Fibroblast of mammary gland (primary cell): ENCODE data around the gene ANO10.
"Not testable (repeated sequence)": the region's sequence is repeated elsewhere in the genome, so short reads cannot be mapped to it uniquely, and the experiment has no call there.

Experiments used
- DNase-seq: peaks from one replicate; pipeline ENCODE4 v3.0.0-alpha.2; 2010; ENCODE audit warnings: low read depth
- H3K4me3 ChIP-seq: 2 replicates; pipeline ENCODE4 v1.5.1; 2011; ENCODE audit warnings: low read depth, mild to moderate bottlenecking, low read length, moderate library complexity; ENCODE audit not compliant: control insufficient read depth
- TF ChIP-seq, protein P1 (sequence below): conservative IDR thresholded peaks from 2 replicates; pipeline ENCODE4 v1.5.1; 2011; ENCODE audit warnings: low read depth, low read length, inconsistent platforms; ENCODE audit not compliant: control insufficient read depth, insufficient read depth

The ANO10 gene

DNA sequence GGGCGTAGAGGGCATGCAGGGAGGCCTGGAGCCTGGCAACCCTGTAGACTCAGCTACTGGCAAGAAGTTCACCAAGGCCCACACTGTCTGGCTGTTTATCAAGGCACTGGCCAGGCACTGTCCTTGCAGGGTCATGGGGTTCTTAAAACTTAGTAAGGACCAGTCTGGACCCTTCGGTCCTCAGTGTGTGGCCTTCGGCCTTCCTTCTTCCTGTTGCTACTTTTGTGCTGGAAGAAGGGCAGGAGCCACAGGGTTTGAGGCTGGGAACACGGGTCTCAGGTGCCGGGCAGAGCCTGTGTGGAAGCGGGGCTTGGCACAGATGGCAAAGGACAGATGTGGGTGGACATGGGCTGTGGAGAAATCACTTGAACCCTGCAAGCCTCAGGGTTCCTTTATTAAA, 258.9 kb downstream of the ANO10 start:
- TF ChIP-seq, protein P1, sequence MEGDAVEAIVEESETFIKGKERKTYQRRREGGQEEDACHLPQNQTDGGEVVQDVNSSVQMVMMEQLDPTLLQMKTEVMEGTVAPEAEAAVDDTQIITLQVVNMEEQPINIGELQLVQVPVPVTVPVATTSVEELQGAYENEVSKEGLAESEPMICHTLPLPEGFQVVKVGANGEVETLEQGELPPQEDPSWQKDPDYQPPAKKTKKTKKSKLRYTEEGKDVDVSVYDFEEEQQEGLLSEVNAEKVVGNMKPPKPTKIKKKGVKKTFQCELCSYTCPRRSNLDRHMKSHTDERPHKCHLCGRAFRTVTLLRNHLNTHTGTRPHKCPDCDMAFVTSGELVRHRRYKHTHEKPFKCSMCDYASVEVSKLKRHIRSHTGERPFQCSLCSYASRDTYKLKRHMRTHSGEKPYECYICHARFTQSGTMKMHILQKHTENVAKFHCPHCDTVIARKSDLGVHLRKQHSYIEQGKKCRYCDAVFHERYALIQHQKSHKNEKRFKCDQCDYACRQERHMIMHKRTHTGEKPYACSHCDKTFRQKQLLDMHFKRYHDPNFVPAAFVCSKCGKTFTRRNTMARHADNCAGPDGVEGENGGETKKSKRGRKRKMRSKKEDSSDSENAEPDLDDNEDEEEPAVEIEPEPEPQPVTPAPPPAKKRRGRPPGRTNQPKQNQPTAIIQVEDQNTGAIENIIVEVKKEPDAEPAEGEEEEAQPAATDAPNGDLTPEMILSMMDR: no peak
- no peak for DNase-seq
- H3K4me3 ChIP-seq: no peak overlapping the region

DNA sequence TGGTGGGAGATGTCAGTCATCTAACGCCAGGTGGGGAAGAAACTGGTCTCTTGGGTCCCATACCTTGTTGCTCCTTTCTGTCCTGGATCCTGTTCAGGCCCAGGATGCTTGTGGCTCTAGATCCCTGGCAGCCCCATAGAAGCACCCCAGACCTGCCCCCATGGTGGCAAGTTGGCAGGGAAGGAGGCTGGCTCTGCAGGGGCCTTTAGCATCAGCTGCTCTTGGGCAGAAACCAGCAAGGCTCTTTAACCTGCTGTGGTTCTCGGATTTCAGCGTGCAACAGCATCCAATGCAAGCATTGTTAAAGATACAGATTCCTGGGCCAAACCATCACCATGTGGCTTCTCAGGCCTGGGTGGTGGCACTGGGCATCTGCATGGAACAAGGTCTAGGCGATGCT, 259.6 kb downstream of the ANO10 start:
- DNase-seq: no peak
- no peak overlapping the region for H3K4me3 ChIP-seq
- TF ChIP-seq, protein P1: no peak

DNA sequence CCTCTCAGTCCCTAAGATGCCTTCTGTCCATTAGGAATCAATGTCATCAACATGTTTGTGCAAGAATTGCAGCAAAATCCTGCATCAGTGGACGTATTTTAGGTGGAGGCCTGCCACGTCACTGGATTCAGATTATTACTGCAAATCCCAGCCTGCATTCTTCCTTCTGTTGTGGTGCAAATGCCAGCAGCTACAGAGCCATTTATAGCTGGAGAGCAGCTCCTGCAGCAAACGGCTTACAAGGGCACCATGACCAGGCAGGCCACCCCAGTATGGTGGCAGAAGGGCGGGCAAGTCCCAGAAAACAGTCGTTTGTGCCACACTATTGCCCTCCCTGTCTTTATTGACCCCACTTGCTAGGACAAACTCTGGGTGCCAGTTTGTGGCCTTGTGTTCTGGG, 260.7 kb downstream of the ANO10 start:
- DNase-seq: no peak
- H3K4me3 ChIP-seq: no peak overlapping the region
- TF ChIP-seq, protein P1: no peak

DNA sequence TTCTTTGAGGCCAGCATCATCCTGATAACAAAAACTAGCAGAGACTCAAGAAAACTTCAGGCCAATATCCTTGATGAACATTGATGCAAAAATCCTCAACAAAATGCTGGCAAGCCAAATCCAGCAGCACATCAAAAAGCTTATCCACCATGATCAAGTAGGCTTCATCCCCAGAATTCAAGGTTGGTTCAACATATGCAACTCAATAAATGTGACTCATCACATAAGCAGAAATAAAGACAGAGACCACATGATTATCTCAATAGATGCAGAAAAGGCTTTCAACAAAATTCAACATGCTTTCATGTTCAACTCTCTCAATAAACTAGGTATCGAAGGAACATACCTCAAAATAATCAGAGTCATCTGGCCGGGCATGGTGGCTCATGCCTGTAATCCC, 265.8 kb downstream of the ANO10 start:
- not testable (repeated sequence) for DNase-seq, H3K4me3 ChIP-seq

DNA sequence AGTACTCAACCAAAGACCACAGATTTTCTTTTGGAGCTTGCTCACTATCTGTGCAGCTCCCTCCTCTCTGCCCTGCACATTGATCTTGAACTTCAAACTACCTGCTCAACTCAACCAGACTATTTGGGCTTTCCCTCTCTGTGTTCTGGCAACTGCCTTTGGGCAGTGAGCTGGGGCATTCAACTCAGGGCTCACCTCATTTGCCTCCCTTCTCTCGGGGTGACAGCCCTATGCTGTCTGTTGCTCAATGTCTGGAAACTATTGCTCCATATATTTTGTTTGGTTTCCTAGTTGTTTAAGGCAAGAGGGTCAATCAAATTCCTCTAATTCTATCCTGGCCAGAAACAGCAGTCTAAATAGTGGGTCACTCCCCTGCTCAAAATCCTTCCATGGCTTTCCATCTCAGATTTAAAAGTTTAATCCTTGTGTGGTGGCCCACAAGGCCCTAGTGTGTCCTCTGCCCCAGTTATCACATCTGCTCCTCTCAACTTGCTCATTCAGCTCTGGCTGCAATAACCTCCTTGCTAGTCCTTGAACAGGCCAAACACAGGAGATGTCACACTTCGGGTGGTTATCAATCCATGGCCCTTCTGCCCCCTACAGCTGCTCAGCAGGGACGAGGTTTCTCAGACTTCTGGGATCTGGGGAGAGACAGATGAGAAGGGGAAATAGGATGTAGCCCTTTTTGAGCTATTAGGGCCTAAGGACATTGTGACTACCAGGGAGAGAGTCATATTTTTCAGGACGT, 267.7 kb downstream of the ANO10 start:
- TF ChIP-seq, protein P1: no peak
- no peak for DNase-seq
- H3K4me3 ChIP-seq: no peak overlapping the region

GRCh38 chr3:43353393-43353792, 268.4 kb downstream of the ANO10 start:
- DNase-seq: no peak
- TF ChIP-seq, protein P1: no peak
- no peak overlapping the region for H3K4me3 ChIP-seq

DNA sequence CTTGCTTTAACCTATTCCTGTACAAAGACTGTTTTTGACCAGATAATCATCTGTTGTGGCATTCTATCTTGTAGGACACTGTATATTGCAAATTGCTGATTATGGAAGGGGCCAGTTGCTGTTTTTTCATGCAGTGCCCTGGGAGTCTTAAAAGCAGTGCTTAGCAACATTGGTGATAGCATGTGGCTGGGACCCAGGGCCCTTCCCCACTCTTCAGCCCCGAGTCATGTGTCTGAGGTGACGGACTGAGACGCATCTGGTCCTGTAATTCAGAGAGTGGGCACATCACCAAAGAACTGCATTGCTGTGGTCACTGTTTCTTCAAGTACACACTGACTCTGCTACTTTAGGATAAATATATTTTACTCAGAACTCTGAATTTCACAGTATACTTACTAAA, 272.1 kb downstream of the ANO10 start:
- peak; percentile 11 for DNase-seq
- H3K4me3 ChIP-seq: no peak overlapping the region
- TF ChIP-seq, protein P1: no peak
